PC-9 (cell line): ENCODE measurements around the gene UBTF. TPM values are rescaled to one million over a fixed set of nuclear protein-coding genes. Genes with fewer than 3 reads are reported as not detected.

Experiments used
- BruUV-seq: library from RNA; stranded (reverse); fragments of 400-500 nt; replicated peaks from 2 replicates; lab custom pipeline; 2021; lab: Mats Ljungman, UMichigan
- CTCF ChIA-PET: fragments of 300-600 bp; sonication (Branson Sonifier 250); formaldehyde crosslinking; loops from one replicate; lab custom pipeline; 2022; ENCODE audit warnings: antibody characterized with exemption; lab: Charles Lee
- POLR2A ChIA-PET: fragments of 300-600 bp; sonication (Branson Sonifier 250); formaldehyde crosslinking; loops from one replicate; lab custom pipeline; 2022; ENCODE audit warnings: antibody characterized with exemption; ENCODE audit not compliant: unreplicated experiment; lab: Charles Lee
- DNase-seq, 2 experiments: peaks; one replicate each; pipeline versions ENCODE4 v3.0.0 to v3.0.0-alpha.2; 2015 to 2022; ENCODE audit warnings: mixed read lengths in 1 of 2
- H2AFZ ChIP-seq: fragments of 200-600 bp; sonication (generic); 2 replicates; pipeline ENCODE4 v1.8.1; 2017; ENCODE audit warnings: antibody characterized with exemption
- H3F3A ChIP-seq: fragments of 200-600 bp; sonication (generic); 2 replicates; pipeline ENCODE4 v1.8.1; 2017; ENCODE audit warnings: antibody characterized with exemption, mild to moderate bottlenecking, low read depth; ENCODE audit not compliant: insufficient read depth
- H3K27ac ChIP-seq: fragments of 200-600 bp; sonication (generic); 2 replicates; pipeline ENCODE4 v1.6.1; 2016; ENCODE audit warnings: mixed run types
- H3K27me3 ChIP-seq: fragments of 200-600 bp; sonication (generic); 2 replicates; pipeline ENCODE4 v1.6.1; 2016; ENCODE audit warnings: low read depth, mixed run types; ENCODE audit not compliant: insufficient read depth
- H3K36me3 ChIP-seq: fragments of 200-600 bp; sonication (generic); 2 replicates; pipeline ENCODE4 v1.6.1; 2016; ENCODE audit warnings: low read depth, mixed run types
- H3K4me1 ChIP-seq: fragments of 200-600 bp; sonication (generic); replicated peaks from 2 replicates; pipeline ENCODE4 v1.6.1; 2016; ENCODE audit warnings: mixed run types; ENCODE audit not compliant: insufficient read depth
- H3K4me2 ChIP-seq: fragments of 200-600 bp; sonication (generic); 2 replicates; pipeline ENCODE4 v1.6.1; 2017; ENCODE audit warnings: mixed run types
- H3K4me3 ChIP-seq: fragments of 200-600 bp; sonication (generic); 2 replicates; pipeline ENCODE4 v1.6.1; 2016; ENCODE audit warnings: mixed run types
- H3K79me2 ChIP-seq: fragments of 200-600 bp; sonication (generic); 2 replicates; pipeline ENCODE4 v1.6.1; 2017; ENCODE audit warnings: low read depth, mixed run types
- H3K9me2 ChIP-seq: fragments of 200-600 bp; sonication (generic); 2 replicates; pipeline ENCODE4 v1.8.1; 2017; ENCODE audit warnings: mild to moderate bottlenecking; ENCODE audit not compliant: insufficient read depth
- H3K9me3 ChIP-seq: fragments of 200-600 bp; sonication (generic); 2 replicates; pipeline ENCODE4 v1.8.1; 2016; ENCODE audit warnings: low read depth; ENCODE audit not compliant: insufficient read depth
- H4K20me1 ChIP-seq: fragments of 200-600 bp; sonication (generic); 2 replicates; pipeline ENCODE4 v1.8.1; 2017; ENCODE audit not compliant: insufficient read depth
- EZH2 ChIP-seq: fragments of 200-600 bp; sonication (generic); IDR thresholded peaks from 2 replicates; pipeline ENCODE4 v1.8.0; 2017; ENCODE audit warnings: antibody characterized with exemption, low read depth
- intact Hi-C: fragments of 100-400 bp; cut with micrococcal nuclease; formaldehyde crosslinking; loops from one replicate; pipeline ENCODE4 v1.10.0; 2022; ENCODE audit not compliant: unreplicated experiment
- microRNA-seq: library from miRNA; unstranded; fragments of <30 nt; microRNA quantifications from one replicate; pipeline ENCODE4 v1.2.0, GENCODE V29; 2021; ENCODE audit warnings: borderline number of aligned reads, borderline replicate concordance
- total RNA-seq: library from RNA; stranded (reverse); gene quantifications from 2 replicates; pipeline ENCODE4 v1.2.3, GENCODE V29; 2021
- TF ChIP-seq, protein P1 (sequence below): fragments of 200-600 bp; sonication (generic); conservative IDR thresholded peaks from 2 replicates; pipeline ENCODE4 v1.6.1; 2017; ENCODE audit warnings: mixed run types, antibody characterized with exemption, mild to moderate bottlenecking, moderate library complexity

Gene UBTF
- total RNA-seq, 1 experiment from 2014 or later = 61.7 TPM

DNA sequence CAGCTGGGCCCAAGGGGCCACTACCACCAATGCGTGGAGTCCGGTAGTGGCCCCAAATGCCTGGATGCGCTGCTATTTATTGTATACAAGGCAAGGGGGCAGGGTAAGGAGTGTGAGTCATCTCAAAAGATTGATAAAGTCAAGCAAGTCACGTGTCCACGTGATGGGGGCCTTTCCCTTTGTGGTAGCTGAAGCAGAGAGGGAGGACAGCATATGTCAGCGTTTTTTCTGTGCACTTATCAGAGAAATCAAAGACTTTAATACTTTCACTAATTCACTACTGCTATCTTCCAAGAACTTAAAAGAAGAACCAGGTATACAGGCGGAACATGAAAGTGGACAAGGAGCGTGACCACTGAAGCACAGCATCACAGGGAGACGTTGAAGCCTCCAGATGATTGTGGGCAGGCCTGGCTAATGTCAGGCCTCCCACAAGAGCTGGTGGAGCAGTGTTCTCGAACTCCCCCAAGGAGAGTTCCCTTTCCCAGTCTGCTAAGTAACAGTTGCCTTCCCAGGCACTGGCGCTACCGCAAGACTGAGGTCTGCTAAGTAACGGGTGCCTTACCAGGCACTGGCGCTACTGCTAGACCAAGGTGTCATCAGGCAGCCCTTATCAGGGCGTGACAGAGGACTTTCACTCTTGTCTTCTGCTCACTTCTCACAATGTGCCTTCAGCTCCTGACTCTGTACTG, 59.8 kb downstream of the UBTF start:
- H3K79me2 ChIP-seq = no peaks in the 10 kb centered on the region
- H3K9me3 ChIP-seq = no peaks in the 10 kb centered on the region
- no peaks in the 10 kb centered on the region for H3K27me3 ChIP-seq
- H3K36me3 ChIP-seq = no peaks in the 10 kb centered on the region; the same call in 1 of the 2 replicates
- no peak for DNase-seq
- H3K4me3 ChIP-seq = no peak overlapping the region
- BruUV-seq = no TSS peak
- H3F3A ChIP-seq = no peaks in the 10 kb centered on the region; the same call in 1 of the 2 replicates
- ChIA-PET CTCF (no interaction called here), POLR2A (no interaction called here)
- H3K4me1 ChIP-seq = no peaks in the 10 kb centered on the region
- no peaks in the 10 kb centered on the region for H4K20me1 ChIP-seq
- no peak overlapping the region for H3K27ac ChIP-seq
- no peaks in the 10 kb centered on the region for H3K9me2 ChIP-seq
- TF ChIP-seq, protein P1, sequence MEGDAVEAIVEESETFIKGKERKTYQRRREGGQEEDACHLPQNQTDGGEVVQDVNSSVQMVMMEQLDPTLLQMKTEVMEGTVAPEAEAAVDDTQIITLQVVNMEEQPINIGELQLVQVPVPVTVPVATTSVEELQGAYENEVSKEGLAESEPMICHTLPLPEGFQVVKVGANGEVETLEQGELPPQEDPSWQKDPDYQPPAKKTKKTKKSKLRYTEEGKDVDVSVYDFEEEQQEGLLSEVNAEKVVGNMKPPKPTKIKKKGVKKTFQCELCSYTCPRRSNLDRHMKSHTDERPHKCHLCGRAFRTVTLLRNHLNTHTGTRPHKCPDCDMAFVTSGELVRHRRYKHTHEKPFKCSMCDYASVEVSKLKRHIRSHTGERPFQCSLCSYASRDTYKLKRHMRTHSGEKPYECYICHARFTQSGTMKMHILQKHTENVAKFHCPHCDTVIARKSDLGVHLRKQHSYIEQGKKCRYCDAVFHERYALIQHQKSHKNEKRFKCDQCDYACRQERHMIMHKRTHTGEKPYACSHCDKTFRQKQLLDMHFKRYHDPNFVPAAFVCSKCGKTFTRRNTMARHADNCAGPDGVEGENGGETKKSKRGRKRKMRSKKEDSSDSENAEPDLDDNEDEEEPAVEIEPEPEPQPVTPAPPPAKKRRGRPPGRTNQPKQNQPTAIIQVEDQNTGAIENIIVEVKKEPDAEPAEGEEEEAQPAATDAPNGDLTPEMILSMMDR = no peak
- no peak for TF ChIP-seq EZH2
- H3K4me2 ChIP-seq = no peak overlapping the region
- no peak overlapping the region for H2AFZ ChIP-seq
- intact Hi-C loops = no loop called here

DNA sequence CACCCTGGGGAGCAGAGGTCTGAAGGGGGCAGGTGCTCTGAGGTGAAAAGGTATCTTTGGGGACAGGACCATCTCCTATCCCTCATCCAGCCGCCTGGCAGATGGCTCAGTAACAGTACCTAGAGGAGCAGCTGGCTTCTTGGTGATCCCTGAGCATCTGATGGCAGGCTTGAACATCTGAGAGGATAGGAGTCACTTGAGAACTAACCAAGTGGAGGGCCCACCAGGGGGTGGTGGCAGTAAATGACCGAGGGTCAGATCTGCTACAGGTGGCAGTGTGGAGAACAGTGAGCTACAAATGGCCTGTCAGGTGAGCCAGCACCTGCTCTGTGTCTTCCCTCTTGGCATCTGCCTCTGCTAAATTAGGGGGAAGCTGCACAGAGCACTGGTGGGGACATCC, 64.0 kb downstream of the UBTF start:
- TF ChIP-seq EZH2 = no peak
- TF ChIP-seq, protein P1 = no peak
- Histone ChIP-seq H3K4me2 (no peak overlapping the region), H3K27ac (no peak overlapping the region), H3K4me3 (no peak overlapping the region), H3K27me3 (no peaks in the 10 kb centered on the region), H3K36me3 (no peaks in the 10 kb centered on the region; the same call in 1 of the 2 replicates), H3K79me2 (0 out of 2 replicates have a peak, but pooled peaks cover 5% of the 10 kb centered on the region), H3K9me3 (no peaks in the 10 kb centered on the region), H2AFZ (no peak overlapping the region), H3K9me2 (no peaks in the 10 kb centered on the region), H3F3A (no peaks in the 10 kb centered on the region), H4K20me1 (no peaks in the 10 kb centered on the region), H3K4me1 (no peaks in the 10 kb centered on the region)
- no TSS peak for BruUV-seq
- intact Hi-C loops = no loop called here
- CTCF ChIA-PET = no interaction called here
- POLR2A ChIA-PET = no interaction called here
- no peak for DNase-seq

Small RNAs within 50 kb of the gene (microRNA-seq; reads per million reads assigned to microRNA genes)
- gene MIR6782 = not detected

Other genes starting within 250 kb of the UBTF start
- 1.0 and 1.4 TPM in 2 replicates for gene NAGS, start 215.1 kb downstream of the UBTF start, total RNA-seq
- gene TMEM101, start 204.7 kb downstream of the UBTF start, total RNA-seq = 33.5 and 42.6 TPM in 2 replicates
- gene LSM12, start 153.0 kb downstream of the UBTF start, total RNA-seq = 60.9 and 62.7 TPM in 2 replicates
- gene G6PC3, start 148.9 kb downstream of the UBTF start, total RNA-seq = 69.3 and 70.9 TPM in 2 replicates
- 24.0 and 40.5 TPM in 2 replicates for gene HDAC5, start 96.0 kb downstream of the UBTF start, total RNA-seq
- 14.5 and 15.7 TPM in 2 replicates for gene HROB, start 77.7 kb downstream of the UBTF start, total RNA-seq
- gene ASB16, start 49.0 kb downstream of the UBTF start, total RNA-seq = not detected in 2 replicates
- 39.2 and 45.5 TPM in 2 replicates for gene TMUB2, start 32.7 kb downstream of the UBTF start, total RNA-seq
- 59.3 and 87.4 TPM in 2 replicates for gene ATXN7L3, start 19.8 kb downstream of the UBTF start, total RNA-seq
- gene SLC4A1, start 48.5 kb upstream of the UBTF start, total RNA-seq = not detected in 2 replicates
- not detected in 2 replicates for gene RUNDC3A, start 88.9 kb upstream of the UBTF start, total RNA-seq
- 164 and 204 TPM in 2 replicates for gene SLC25A39, start 105.1 kb upstream of the UBTF start, total RNA-seq
- 226 and 413 TPM in 2 replicates for gene GRN, start 125.6 kb upstream of the UBTF start, total RNA-seq
- gene FAM171A2, start 144.2 kb upstream of the UBTF start, total RNA-seq = 8.3 and 11.8 TPM in 2 replicates
- 5.7 TPM in 2 replicates for gene ITGA2B, start 170.0 kb upstream of the UBTF start, total RNA-seq